ENCODE data around the gene BRSK2. TPM values are rescaled to one million over a fixed set of nuclear protein-coding genes. Genes with fewer than 3 reads are reported as not detected.

BRSK2 gene
- total RNA-seq, 1 donor from 2014 or later: 1.0 TPM

DNA sequence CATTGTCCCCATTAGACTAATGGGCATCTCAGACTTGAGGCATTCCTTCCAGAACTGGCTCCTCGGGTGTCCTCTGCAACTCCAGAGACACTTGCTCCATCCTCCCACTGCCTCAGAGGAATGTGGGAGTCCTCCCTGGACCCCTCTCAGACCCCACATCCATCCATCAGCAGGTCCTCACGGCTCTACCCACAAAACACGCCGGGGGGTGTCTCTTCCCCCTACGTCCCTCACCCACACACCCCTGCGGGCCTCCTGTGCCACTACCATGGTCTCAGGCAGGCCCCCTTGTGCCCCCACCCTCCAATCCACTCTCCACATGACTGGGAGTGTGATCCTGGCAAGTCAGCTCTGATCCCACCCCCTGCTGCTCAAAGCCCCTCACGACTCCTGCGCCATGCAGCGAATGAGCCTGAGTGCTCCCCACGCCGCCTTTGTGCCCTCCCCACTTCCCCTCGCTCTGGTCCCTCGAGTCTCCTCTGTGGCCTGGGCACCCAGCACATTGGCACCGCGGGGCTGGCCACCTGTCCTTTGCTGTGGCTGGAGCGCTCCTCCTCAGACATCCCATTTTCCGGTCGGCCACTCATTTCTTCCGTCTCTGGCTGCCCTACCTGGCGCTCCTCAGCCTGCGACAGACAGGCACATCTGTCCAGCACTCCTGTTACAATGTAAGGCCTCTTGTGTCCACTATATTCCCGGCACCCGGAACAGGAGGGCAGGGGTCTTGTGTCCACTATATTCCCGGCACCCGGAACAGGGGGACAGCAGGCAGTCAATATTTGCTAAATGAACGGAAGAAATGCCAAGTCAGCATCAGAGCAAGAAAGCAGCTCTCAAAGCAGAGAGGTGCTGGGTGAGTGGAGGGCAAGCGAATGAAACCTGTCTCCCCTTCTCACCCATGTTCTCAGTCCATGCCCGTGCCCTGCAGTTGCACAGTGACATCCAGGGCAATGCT is 111.0 kb downstream of the BRSK2 start:
- Histone ChIP-seq H3K9ac (ENCODE audit: low read depth in 1 of 3, low read length in 3 of 3) (peak overlapping the region in 2 of 3 donors; percentile 51 to 62), H3K4me1 (ENCODE audit: control insufficient read depth in 3 of 3, insufficient read depth in 3 of 3, low read length in 3 of 3) (peaks cover 45 to 63% (median 59%) of the 10 kb centered on the region in 3 donors), H3K9me3 (ENCODE audit: control insufficient read depth in 3 of 3, low read length in 3 of 3) (peaks cover 0 to 2% (median 0%) of the 10 kb centered on the region in 3 donors), H3K27me3 (ENCODE audit: control insufficient read depth in 3 of 3, insufficient read depth in 3 of 3, low read length in 3 of 3) (no peaks in the 10 kb centered on the region), H3K36me3 (ENCODE audit: control insufficient read depth in 3 of 3, insufficient read depth in 3 of 3, low read length in 3 of 3) (peaks cover 4 to 10% (median 8%) of the 10 kb centered on the region in 3 donors), H3K27ac (ENCODE audit: low read depth, low read length) (no peak overlapping the region), H3K4me3 (ENCODE audit: low read length in 3 of 3) (no peak overlapping the region)

DNA sequence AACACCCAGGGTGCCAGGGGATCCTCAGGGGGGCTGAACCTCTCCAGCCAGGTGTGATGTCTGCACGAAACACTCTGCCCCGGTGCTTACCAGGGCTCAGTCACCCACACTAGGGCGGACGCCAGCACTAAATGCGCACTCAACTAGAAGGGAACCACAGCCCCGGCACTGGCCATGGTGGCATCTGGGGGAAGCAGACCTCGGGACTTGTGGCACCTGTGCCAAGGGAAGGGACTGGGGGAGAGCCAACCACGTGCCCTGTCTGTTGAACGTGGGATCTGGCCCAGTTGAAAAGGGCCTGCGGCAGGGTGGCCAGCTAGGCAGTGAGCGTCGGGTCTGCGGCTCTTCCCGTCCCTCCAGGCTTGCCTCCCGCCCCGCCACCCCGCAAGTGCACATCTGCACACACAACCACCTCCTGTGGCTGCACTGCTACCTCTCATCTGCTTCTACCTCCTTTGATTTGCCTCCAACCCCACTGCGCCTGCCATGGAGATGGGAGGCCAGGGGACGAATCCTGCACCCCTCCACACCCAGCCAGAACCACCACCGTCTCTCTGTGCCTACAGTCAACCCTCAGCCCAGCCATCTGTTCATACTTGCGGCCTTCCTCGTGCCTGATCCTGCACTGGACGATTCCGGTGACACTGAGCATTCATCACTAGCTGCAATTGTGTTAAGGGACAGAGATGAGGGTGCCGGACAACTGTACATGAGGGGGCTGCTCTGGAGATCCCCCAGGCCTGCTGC is 111.9 kb downstream of the BRSK2 start:
- H3K4me3 ChIP-seq (ENCODE audit: low read length in 3 of 3): no peak overlapping the region
- H3K27ac ChIP-seq (ENCODE audit: low read depth, low read length): no peak overlapping the region
- H3K36me3 ChIP-seq (ENCODE audit: control insufficient read depth in 3 of 3, insufficient read depth in 3 of 3, low read length in 3 of 3): peaks cover 4 to 10% (median 8%) of the 10 kb centered on the region in 3 donors
- H3K9ac ChIP-seq (ENCODE audit: low read depth in 1 of 3, low read length in 3 of 3): peak overlapping the region in 2 of 3 donors; percentile 51 to 62
- peaks cover 49 to 66% (median 65%) of the 10 kb centered on the region in 3 donors for H3K4me1 ChIP-seq (ENCODE audit: control insufficient read depth in 3 of 3, insufficient read depth in 3 of 3, low read length in 3 of 3)
- H3K9me3 ChIP-seq (ENCODE audit: control insufficient read depth in 3 of 3, low read length in 3 of 3): peaks cover 0 to 2% (median 0%) of the 10 kb centered on the region in 3 donors
- H3K27me3 ChIP-seq (ENCODE audit: control insufficient read depth in 3 of 3, insufficient read depth in 3 of 3, low read length in 3 of 3): no peaks in the 10 kb centered on the region

DNA sequence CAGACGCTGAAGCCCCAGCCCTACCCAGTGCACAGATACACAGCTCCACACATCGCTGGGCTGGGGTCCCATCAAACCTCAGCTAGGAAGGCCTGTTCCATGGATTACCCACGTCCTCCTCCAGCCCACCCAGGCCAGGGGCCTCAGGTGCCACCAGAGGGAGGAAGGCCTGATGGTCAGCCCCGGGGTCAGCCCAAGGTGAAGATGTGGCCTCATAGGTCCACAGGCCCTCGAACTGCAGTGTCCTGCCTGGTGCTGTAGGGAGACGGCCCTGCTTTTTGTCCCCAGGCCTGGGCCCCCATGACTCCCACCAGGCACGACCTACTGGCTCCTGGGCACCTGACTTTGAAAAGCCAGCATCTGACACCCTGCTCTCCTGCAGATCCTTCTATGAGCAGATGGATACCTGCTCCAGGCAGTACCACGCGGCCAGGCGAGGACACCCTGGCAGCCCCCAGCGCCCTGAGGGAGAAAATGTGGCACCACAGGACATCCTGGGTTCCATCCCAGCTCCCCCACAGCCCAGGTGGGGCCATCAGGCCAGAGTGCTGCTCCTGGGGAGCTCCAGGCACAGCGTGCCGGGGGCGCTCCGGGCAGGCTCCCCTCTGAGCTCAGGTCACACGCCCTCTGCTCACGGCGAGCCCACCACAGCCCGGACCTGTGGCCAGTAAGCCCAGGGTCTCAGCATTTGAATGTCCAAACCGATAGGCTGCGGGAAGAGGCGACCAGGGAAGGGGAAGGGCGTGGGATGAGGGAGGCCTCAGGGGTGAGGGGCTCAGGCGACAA is 112.6 kb downstream of the BRSK2 start:
- no peak overlapping the region for H3K4me3 ChIP-seq (ENCODE audit: low read length in 3 of 3)
- H3K4me1 ChIP-seq (ENCODE audit: control insufficient read depth in 3 of 3, insufficient read depth in 3 of 3, low read length in 3 of 3): peaks cover 54 to 69% (median 67%) of the 10 kb centered on the region in 3 donors
- peaks cover 0 to 2% (median 0%) of the 10 kb centered on the region in 3 donors for H3K9me3 ChIP-seq (ENCODE audit: control insufficient read depth in 3 of 3, low read length in 3 of 3)
- H3K9ac ChIP-seq (ENCODE audit: low read depth in 1 of 3, low read length in 3 of 3): peak overlapping the region in 1 of 3 donors; percentile 70
- peaks cover 4 to 10% (median 8%) of the 10 kb centered on the region in 3 donors for H3K36me3 ChIP-seq (ENCODE audit: control insufficient read depth in 3 of 3, insufficient read depth in 3 of 3, low read length in 3 of 3)
- no peak overlapping the region for H3K27ac ChIP-seq (ENCODE audit: low read depth, low read length)
- no peaks in the 10 kb centered on the region for H3K27me3 ChIP-seq (ENCODE audit: control insufficient read depth in 3 of 3, insufficient read depth in 3 of 3, low read length in 3 of 3)

DNA sequence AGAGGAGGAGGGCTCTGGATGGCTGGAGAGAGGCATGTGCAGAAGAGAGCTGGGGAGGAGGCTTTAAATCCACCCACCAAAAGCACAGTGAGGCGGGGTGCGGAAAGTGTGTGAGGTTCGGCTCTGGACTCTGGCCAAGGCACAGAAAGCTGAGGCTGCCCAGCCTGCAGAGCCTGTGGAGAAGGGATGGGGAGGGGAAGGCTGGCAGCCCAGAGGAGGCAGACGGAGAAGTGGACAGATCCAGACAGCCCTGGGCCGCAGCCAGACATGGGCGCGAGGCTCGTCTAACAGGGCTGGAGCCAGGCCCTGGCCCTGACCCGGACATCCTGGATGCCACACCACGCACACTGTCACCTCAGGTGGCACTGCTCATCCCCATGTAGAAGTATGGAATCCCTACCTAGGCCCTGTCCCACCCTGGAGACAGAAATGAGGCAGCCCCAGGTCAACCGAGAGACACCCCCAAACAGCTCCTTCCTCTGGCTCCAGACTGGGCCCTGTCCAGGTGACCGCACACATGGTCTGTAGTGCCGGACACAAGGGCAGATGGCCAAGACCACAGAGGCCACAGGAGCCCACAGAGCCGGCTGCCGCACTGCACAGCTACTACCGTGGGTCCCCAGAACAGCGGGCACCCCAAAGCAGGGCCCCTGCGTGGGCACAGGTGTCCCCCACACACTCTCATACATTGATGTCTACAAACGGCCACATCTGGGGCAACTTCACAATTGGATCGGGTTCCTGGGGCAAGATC is 113.4 kb downstream of the BRSK2 start:
- Histone ChIP-seq H3K4me1 (ENCODE audit: control insufficient read depth in 3 of 3, insufficient read depth in 3 of 3, low read length in 3 of 3) (peaks cover 58 to 73% (median 71%) of the 10 kb centered on the region in 3 donors), H3K4me3 (ENCODE audit: low read length in 3 of 3) (peak overlapping the region in 2 of 3 donors; percentile 22 to 40), H3K27ac (ENCODE audit: low read depth, low read length) (peak overlapping the region; percentile 36), H3K9ac (ENCODE audit: low read depth in 1 of 3, low read length in 3 of 3) (peak overlapping the region in 2 of 3 donors; percentile 32 to 70), H3K9me3 (ENCODE audit: control insufficient read depth in 3 of 3, low read length in 3 of 3) (peaks cover 0 to 2% (median 0%) of the 10 kb centered on the region in 3 donors), H3K27me3 (ENCODE audit: control insufficient read depth in 3 of 3, insufficient read depth in 3 of 3, low read length in 3 of 3) (no peaks in the 10 kb centered on the region), H3K36me3 (ENCODE audit: control insufficient read depth in 3 of 3, insufficient read depth in 3 of 3, low read length in 3 of 3) (peaks cover 4 to 10% (median 8%) of the 10 kb centered on the region in 3 donors)

DNA sequence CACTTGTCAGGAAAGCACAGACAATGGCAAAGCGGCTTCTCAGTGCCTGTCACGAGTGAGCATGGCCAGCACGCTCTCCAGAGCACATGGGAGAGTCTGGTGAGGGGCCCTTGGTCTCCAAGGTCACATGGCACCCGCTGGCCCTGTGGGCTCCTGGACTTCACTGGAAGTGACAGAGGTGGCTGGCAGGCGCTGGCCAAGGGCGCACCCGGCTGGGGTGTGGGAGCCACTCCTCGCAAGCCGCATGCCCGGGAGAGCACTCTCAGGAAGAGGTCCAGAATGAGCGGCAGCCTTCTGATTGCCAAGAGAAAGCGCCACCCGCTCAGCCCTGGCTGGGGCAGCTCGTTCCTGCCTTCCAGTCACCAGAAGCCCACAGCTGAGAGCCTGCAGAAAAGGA is 114.0 kb downstream of the BRSK2 start:
- Histone ChIP-seq H3K27me3 (ENCODE audit: control insufficient read depth in 3 of 3, insufficient read depth in 3 of 3, low read length in 3 of 3) (no peaks in the 10 kb centered on the region), H3K9me3 (ENCODE audit: control insufficient read depth in 3 of 3, low read length in 3 of 3) (peaks cover 0 to 2% (median 0%) of the 10 kb centered on the region in 3 donors), H3K4me1 (ENCODE audit: control insufficient read depth in 3 of 3, insufficient read depth in 3 of 3, low read length in 3 of 3) (peaks cover 62 to 78% (median 74%) of the 10 kb centered on the region in 3 donors), H3K9ac (ENCODE audit: low read depth in 1 of 3, low read length in 3 of 3) (peak overlapping the region in 2 of 3 donors; percentile 32 to 70), H3K36me3 (ENCODE audit: control insufficient read depth in 3 of 3, insufficient read depth in 3 of 3, low read length in 3 of 3) (peaks cover 4 to 10% (median 8%) of the 10 kb centered on the region in 3 donors), H3K27ac (ENCODE audit: low read depth, low read length) (peak overlapping the region; percentile 36), H3K4me3 (ENCODE audit: low read length in 3 of 3) (peak overlapping the region; percentile 35 to 43 (median 40))

DNA sequence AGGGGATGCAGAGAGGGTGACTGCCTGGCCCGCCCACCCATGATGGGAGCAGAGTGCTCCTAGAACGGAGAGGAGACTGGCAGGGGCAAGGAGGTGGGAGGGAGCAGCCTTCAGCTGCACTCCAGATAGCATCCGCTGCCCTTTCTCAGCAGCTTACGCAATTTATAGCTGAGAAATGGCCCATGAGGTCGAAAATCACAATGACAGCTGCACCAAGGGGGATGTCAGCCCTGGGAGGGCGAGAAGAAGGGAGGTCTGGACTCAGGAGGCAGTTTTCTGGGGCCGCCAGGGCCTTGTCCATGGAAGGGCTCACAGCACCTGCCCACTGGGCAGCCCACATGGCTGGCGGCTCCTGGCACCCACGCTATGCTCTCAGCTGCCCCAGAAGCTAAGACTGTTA is 114.4 kb downstream of the BRSK2 start:
- peaks cover 66 to 83% (median 79%) of the 10 kb centered on the region in 3 donors for H3K4me1 ChIP-seq (ENCODE audit: control insufficient read depth in 3 of 3, insufficient read depth in 3 of 3, low read length in 3 of 3)
- H3K4me3 ChIP-seq (ENCODE audit: low read length in 3 of 3): peak overlapping the region; percentile 35 to 43 (median 40)
- H3K9me3 ChIP-seq (ENCODE audit: control insufficient read depth in 3 of 3, low read length in 3 of 3): peaks cover 0 to 2% (median 0%) of the 10 kb centered on the region in 3 donors
- H3K9ac ChIP-seq (ENCODE audit: low read depth in 1 of 3, low read length in 3 of 3): peak overlapping the region in 2 of 3 donors; percentile 19 to 70
- H3K27ac ChIP-seq (ENCODE audit: low read depth, low read length): no peak overlapping the region
- no peaks in the 10 kb centered on the region for H3K27me3 ChIP-seq (ENCODE audit: control insufficient read depth in 3 of 3, insufficient read depth in 3 of 3, low read length in 3 of 3)
- peaks cover 2 to 10% (median 7%) of the 10 kb centered on the region in 3 donors for H3K36me3 ChIP-seq (ENCODE audit: control insufficient read depth in 3 of 3, insufficient read depth in 3 of 3, low read length in 3 of 3)

DNA sequence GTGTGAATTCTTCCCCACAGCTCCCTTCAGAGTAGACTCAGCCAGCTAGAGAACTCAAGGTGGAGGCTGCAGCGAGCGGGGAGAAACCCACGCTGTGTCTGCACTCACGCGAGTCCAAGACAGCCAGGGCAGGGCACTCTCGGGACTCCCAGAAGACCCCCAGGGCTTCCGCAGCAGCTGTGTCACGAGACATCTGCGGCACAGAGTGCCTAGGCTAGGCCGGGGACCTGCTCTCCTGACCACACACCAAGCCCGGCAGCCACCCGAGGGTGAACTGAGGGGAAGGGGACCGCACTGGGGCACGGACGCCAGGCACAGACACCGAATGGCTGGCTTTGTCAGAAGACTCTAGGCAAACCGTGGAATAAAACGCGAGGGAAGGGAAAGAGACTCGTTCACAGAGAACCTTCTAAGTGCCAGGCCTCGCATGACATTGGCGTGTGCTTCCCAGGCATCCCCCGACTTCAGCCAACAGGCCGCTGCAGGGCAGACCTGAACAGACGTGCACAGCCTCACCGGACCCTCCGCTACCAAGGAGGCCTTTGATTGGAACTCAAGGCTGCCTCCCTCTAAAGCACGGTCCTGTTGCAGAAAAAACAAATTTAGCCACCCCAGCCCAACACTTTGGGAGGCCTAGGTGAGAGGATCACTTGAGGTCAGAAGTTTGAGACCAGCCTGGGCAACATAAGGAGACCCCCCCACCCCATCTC is 115.0 kb downstream of the BRSK2 start:
- Histone ChIP-seq H3K9ac (ENCODE audit: low read depth in 1 of 3, low read length in 3 of 3) (no peak overlapping the region), H3K9me3 (ENCODE audit: control insufficient read depth in 3 of 3, low read length in 3 of 3) (no peaks in the 10 kb centered on the region), H3K27ac (ENCODE audit: low read depth, low read length) (no peak overlapping the region), H3K27me3 (ENCODE audit: control insufficient read depth in 3 of 3, insufficient read depth in 3 of 3, low read length in 3 of 3) (no peaks in the 10 kb centered on the region), H3K36me3 (ENCODE audit: control insufficient read depth in 3 of 3, insufficient read depth in 3 of 3, low read length in 3 of 3) (peaks cover 0 to 4% (median 2%) of the 10 kb centered on the region in 3 donors), H3K4me1 (ENCODE audit: control insufficient read depth in 3 of 3, insufficient read depth in 3 of 3, low read length in 3 of 3) (peaks cover 72 to 88% (median 84%) of the 10 kb centered on the region in 3 donors), H3K4me3 (ENCODE audit: low read length in 3 of 3) (no peak overlapping the region)

DNA sequence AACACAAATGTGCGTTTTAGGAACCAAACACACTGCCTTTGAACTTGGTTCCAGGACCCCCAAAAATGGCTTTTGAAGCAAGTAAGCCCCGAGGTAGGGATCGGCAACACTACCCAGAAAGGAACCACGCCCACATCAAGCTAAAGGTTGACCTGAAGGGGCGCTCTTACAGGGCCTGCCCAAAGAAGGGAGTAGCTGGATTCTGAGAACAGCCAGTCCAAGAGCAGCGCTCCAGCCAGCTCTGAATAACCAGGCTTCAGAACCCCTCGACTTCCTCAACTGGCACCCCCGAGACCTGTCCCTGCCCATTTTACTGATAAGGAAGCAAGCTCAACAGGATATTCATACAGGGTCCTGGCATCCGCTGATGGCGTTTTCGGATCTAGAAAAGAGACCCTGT is 115.7 kb downstream of the BRSK2 start:
- Histone ChIP-seq H3K4me1 (ENCODE audit: control insufficient read depth in 3 of 3, insufficient read depth in 3 of 3, low read length in 3 of 3) (peaks cover 72 to 89% (median 85%) of the 10 kb centered on the region in 3 donors), H3K4me3 (ENCODE audit: low read length in 3 of 3) (no peak overlapping the region), H3K27ac (ENCODE audit: low read depth, low read length) (no peak overlapping the region), H3K9ac (ENCODE audit: low read depth in 1 of 3, low read length in 3 of 3) (no peak overlapping the region), H3K27me3 (ENCODE audit: control insufficient read depth in 3 of 3, insufficient read depth in 3 of 3, low read length in 3 of 3) (no peaks in the 10 kb centered on the region), H3K36me3 (ENCODE audit: control insufficient read depth in 3 of 3, insufficient read depth in 3 of 3, low read length in 3 of 3) (no peaks in the 10 kb centered on the region), H3K9me3 (ENCODE audit: control insufficient read depth in 3 of 3, low read length in 3 of 3) (no peaks in the 10 kb centered on the region)

Data from skeletal muscle tissue (tissue), 4 donors.